Choroid plexus epithelial cell (primary cell): ENCODE results near the gene ENHO.

Experiments
- DNase-seq: peaks from one replicate; pipeline ENCODE4 v3.0.0-alpha.2; 2010; ENCODE audit warnings: low read depth
- H3K4me3 ChIP-seq: 2 replicates; pipeline ENCODE4 v1.5.1; 2011; ENCODE audit warnings: low read depth, mild to moderate bottlenecking, control low read depth, low read length, moderate library complexity
- CTCF ChIP-seq: conservative IDR thresholded peaks from 2 replicates; pipeline ENCODE4 v1.5.1; 2011; ENCODE audit warnings: low read depth, mild to moderate bottlenecking, control low read depth, inconsistent platforms, low read length, moderate library complexity

The ENHO gene

GRCh38 chr9:34522971-34523797, at the start of gene ENHO:
Gene ENHO (minus strand): TSS chr9:34522990. CDS start chr9:34521695, 1,295 bp downstream.
- peak; percentile 87 for DNase-seq
- TF ChIP-seq CTCF, result no peak
- peak within 1 kb of the TSS; percentile 43 for H3K4me3 ChIP-seq

GRCh38 chr9:34572092-34572491, 49.3 kb upstream of the ENHO start:
- DNase-seq, result no peak
- H3K4me3 ChIP-seq, result no peak overlapping the region
- TF ChIP-seq CTCF, result no peak

DNA sequence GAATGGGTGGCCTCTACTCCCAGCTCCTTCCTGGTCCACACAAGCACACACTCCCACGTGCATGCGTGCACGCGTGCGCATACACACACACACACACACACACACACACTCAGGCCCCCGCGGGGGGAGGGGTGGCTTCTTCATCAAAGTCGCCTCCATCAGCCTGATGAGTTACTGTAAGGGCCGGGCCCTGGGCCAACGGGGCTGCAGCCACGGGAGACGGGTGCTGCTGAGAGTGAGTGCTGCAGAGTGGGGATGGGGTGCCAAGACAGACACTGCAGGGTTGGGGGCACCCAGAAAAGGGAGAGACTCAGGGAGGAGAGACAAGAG, 48.7 kb upstream of the ENHO start:
- DNase-seq, result no peak
- H3K4me3 ChIP-seq, result no peak overlapping the region
- no peak for TF ChIP-seq CTCF

DNA sequence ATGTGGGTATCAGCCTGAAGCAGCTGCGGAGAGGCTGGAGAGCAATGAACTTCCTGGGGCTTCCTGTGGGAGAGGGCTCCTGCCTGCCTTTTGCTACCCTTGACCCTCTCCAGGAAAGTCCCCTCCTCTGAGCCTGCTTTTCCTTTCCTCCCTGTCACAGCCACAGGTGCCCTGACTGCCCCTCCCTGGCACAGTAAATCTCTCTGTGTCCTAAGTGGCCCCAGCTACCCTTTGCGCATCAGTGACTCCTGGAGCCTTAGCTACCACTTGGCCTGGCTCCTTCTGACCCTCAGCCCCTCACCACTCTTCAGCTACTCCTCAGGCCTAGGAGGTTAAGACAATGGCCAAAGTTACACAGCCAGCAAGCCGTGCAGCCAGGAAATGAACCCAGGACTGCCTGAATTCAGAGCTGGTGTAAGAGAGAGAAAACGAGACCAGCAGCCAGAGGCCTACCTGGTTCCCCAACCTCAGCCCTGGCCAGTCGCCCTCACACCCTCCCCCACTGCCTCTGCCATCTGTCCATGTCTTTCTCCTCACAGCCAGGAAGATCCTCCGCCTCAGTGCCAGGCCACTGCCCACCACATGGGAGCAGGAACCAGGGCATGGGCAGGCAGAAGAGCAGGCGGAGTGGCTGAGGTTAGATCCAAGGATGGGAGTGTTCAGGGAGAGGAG, 48.2 kb upstream of the ENHO start:
- no peak for DNase-seq
- TF ChIP-seq CTCF, result no peak
- H3K4me3 ChIP-seq, result no peak overlapping the region

GRCh38 chr9:34570376-34570775, 47.6 kb upstream of the ENHO start:
- DNase-seq, result no peak
- no peak overlapping the region for H3K4me3 ChIP-seq
- no peak for TF ChIP-seq CTCF

GRCh38 chr9:34568774-34569173, 46.0 kb upstream of the ENHO start:
- no peak for TF ChIP-seq CTCF
- H3K4me3 ChIP-seq, result no peak overlapping the region
- DNase-seq, result no peak
